MM.1S (cell line): ENCODE data around the gene TFPI.

ENCODE experiments used
- DNase-seq: peaks from one replicate; pipeline ENCODE4 v3.0.0-alpha.2; 2015
- H2AFZ ChIP-seq: fragments of 300-600 bp; sonication (generic); 2 replicates; pipeline ENCODE4 v1.6.0; 2016; ENCODE audit warnings: antibody characterized with exemption, low read length
- H3F3A ChIP-seq: fragments of 300-600 bp; sonication (generic); 2 replicates; pipeline ENCODE4 v1.6.1; 2016; ENCODE audit warnings: mild to moderate bottlenecking, antibody characterized with exemption, low read length, moderate library complexity, mixed read lengths; ENCODE audit not compliant: insufficient read depth
- H3K27ac ChIP-seq: fragments of 300-600 bp; sonication (generic); 2 replicates; pipeline ENCODE4 v1.5.1; 2016; ENCODE audit warnings: mild to moderate bottlenecking, low read length
- H3K27me3 ChIP-seq: fragments of 300-600 bp; sonication (generic); replicated peaks from 2 replicates; pipeline ENCODE4 v1.6.0; 2016; ENCODE audit warnings: low read length; ENCODE audit not compliant: insufficient read depth
- H3K36me3 ChIP-seq: fragments of 300-600 bp; sonication (generic); replicated peaks from 2 replicates; pipeline ENCODE4 v1.6.1; 2016; ENCODE audit warnings: mild to moderate bottlenecking, low read length, mixed read lengths; ENCODE audit not compliant: insufficient read depth
- H3K4me1 ChIP-seq: fragments of 300-600 bp; sonication (generic); 2 replicates; pipeline ENCODE4 v1.6.1; 2016; ENCODE audit warnings: low read length, mixed read lengths
- H3K4me2 ChIP-seq: fragments of 300-600 bp; sonication (generic); 2 replicates; pipeline ENCODE4 v1.6.0; 2016; ENCODE audit warnings: low read depth, low read length
- H3K4me3 ChIP-seq: fragments of 300-600 bp; sonication (generic); 2 replicates; pipeline ENCODE4 v1.5.1; 2016; ENCODE audit warnings: low read length, mixed read lengths
- H3K79me2 ChIP-seq: fragments of 300-600 bp; sonication (generic); 2 replicates; pipeline ENCODE4 v1.6.1; 2016; ENCODE audit warnings: mixed run types, low read length, mixed read lengths
- H3K9ac ChIP-seq: fragments of 300-600 bp; sonication (generic); 2 replicates; pipeline ENCODE4 v1.6.1; 2016; ENCODE audit warnings: low read length, mixed read lengths
- H3K9me2 ChIP-seq: fragments of 300-600 bp; sonication (generic); replicated peaks from 2 replicates; pipeline ENCODE4 v1.6.1; 2016; ENCODE audit warnings: mild to moderate bottlenecking, low read length, mixed read lengths; ENCODE audit not compliant: insufficient read depth
- H3K9me3 ChIP-seq: fragments of 300-600 bp; sonication (generic); replicated peaks from 2 replicates; pipeline ENCODE4 v1.6.1; 2016; ENCODE audit warnings: mild to moderate bottlenecking, low read length, mixed read lengths; ENCODE audit not compliant: insufficient read depth
- H4K20me1 ChIP-seq: fragments of 300-600 bp; sonication (generic); 2 replicates; pipeline ENCODE4 v1.6.1; 2016; ENCODE audit warnings: mild to moderate bottlenecking, low read length, moderate library complexity, mixed read lengths; ENCODE audit not compliant: insufficient read depth
- CTCF ChIP-seq: fragments of 300-600 bp; sonication (generic); IDR thresholded peaks from 2 replicates; pipeline ENCODE4 v1.5.1; 2016; ENCODE audit warnings: antibody characterized with exemption, low read length, mixed read lengths
- EZH2 ChIP-seq: fragments of 300-600 bp; sonication (generic); optimal IDR thresholded peaks from 2 replicates; pipeline ENCODE3; 2017; ENCODE audit warnings: low read depth, mild to moderate bottlenecking, antibody characterized with exemption, low read length, mixed read lengths
- EZH2phosphoT487 ChIP-seq: fragments of 300-600 bp; sonication (generic); IDR thresholded peaks from 2 replicates; pipeline ENCODE4 v1.6.1; 2018; ENCODE audit warnings: antibody characterized with exemption, low read length

The TFPI gene

GRCh38 chr2:187435756-187436155 is 118.5 kb downstream of the TFPI start:
- DNase-seq = no peak
- Histone ChIP-seq H2AFZ (no peak overlapping the region), H3K4me1 (no peaks in the 10 kb centered on the region), H3K27ac (no peak overlapping the region), H3K9ac (no peak overlapping the region), H4K20me1 (no peaks in the 10 kb centered on the region), H3K79me2 (no peaks in the 10 kb centered on the region), H3K9me3 (no peaks in the 10 kb centered on the region), H3K4me2 (no peak overlapping the region), H3K27me3 (no peaks in the 10 kb centered on the region), H3K9me2 (no peaks in the 10 kb centered on the region), H3K4me3 (no peak overlapping the region), H3F3A (no peaks in the 10 kb centered on the region), H3K36me3 (no peaks in the 10 kb centered on the region)
- TF ChIP-seq EZH2 (no peak), EZH2phosphoT487 (no peak), CTCF (no peak)

GRCh38 chr2:187435078-187435477 is 119.2 kb downstream of the TFPI start:
- Histone ChIP-seq H3K27me3 (no peaks in the 10 kb centered on the region), H3K79me2 (no peaks in the 10 kb centered on the region), H3K9ac (no peak overlapping the region), H3K36me3 (no peaks in the 10 kb centered on the region), H3K9me2 (no peaks in the 10 kb centered on the region), H3K4me2 (no peak overlapping the region), H3K9me3 (no peaks in the 10 kb centered on the region), H2AFZ (no peak overlapping the region), H3K4me3 (no peak overlapping the region), H4K20me1 (no peaks in the 10 kb centered on the region), H3F3A (no peaks in the 10 kb centered on the region), H3K27ac (no peak overlapping the region), H3K4me1 (no peaks in the 10 kb centered on the region)
- no peak for DNase-seq
- no peak for TF ChIP-seq CTCF
- TF ChIP-seq EZH2phosphoT487 = no peak
- TF ChIP-seq EZH2 = no peak

GRCh38 chr2:187434342-187434785 is 119.9 kb downstream of the TFPI start:
- Histone ChIP-seq H3K9me2 (no peaks in the 10 kb centered on the region), H3K79me2 (no peaks in the 10 kb centered on the region), H3K4me2 (no peak overlapping the region), H3K9me3 (no peaks in the 10 kb centered on the region), H3K27ac (no peak overlapping the region), H4K20me1 (no peaks in the 10 kb centered on the region), H3K4me1 (no peaks in the 10 kb centered on the region), H2AFZ (no peak overlapping the region), H3K4me3 (no peak overlapping the region), H3K36me3 (no peaks in the 10 kb centered on the region), H3K9ac (no peak overlapping the region), H3K27me3 (no peaks in the 10 kb centered on the region), H3F3A (no peaks in the 10 kb centered on the region)
- TF ChIP-seq EZH2 = no peak
- DNase-seq = no peak

- no peaks in the 10 kb centered on the region for H3K9me3 ChIP-seq
- H3K27me3 ChIP-seq = no peaks in the 10 kb centered on the region
- no peaks in the 10 kb centered on the region for H3K4me1 ChIP-seq
- no peaks in the 10 kb centered on the region for H3F3A ChIP-seq
- TF ChIP-seq EZH2phosphoT487 (no peak), EZH2 (no peak), CTCF (no peak)
- H3K36me3 ChIP-seq = no peaks in the 10 kb centered on the region
- no peak overlapping the region for H3K4me2 ChIP-seq
- H3K4me3 ChIP-seq = no peak overlapping the region
- DNase-seq = no peak
- H2AFZ ChIP-seq = no peak overlapping the region
- H3K79me2 ChIP-seq = no peaks in the 10 kb centered on the region
- no peaks in the 10 kb centered on the region for H4K20me1 ChIP-seq
- no peak overlapping the region for H3K27ac ChIP-seq
- H3K9ac ChIP-seq = no peak overlapping the region
- no peaks in the 10 kb centered on the region for H3K9me2 ChIP-seq
These were observed 122.3 kb downstream of the TFPI start for GRCh38 chr2:187431911-187432310.
